ENCODE measurements around the gene ALDH1L1. TPM values are rescaled to one million over a fixed set of nuclear protein-coding genes. Genes with fewer than 3 reads are reported as not detected.
A peak's percentile ranks its signal among the peaks of the same experiment; 100 is the strongest.

Gene ALDH1L1
- total and polyA plus RNA-seq, 2 of the 8 experiments (the other 6 are each of a cell fraction or from before 2014, with no cell fraction given) = 0.98 to 1.6 TPM

- Histone ChIP-seq H4K20me1 (replicated peaks in 1 of 2; ENCODE audit: control insufficient read depth in 1 of 2, insufficient read depth in 2 of 2, low read length in 2 of 2) (no peaks in the 10 kb centered on the region), H3K4me2 (ENCODE audit: insufficient read depth in 1 of 2, low read depth in 2 of 2, low read length in 2 of 2) (peak overlapping the region; percentile 82 to 98), H3K23me2 (ENCODE audit: low read depth, low read length) (peaks cover 15% of the 10 kb centered on the region; the same call in 1 of the 2 replicates), H2BK15ac (ENCODE audit: low read length) (no peak overlapping the region), H3K4me1 (replicated peaks in 1 of 4; ENCODE audit: control insufficient read depth in 3 of 4, insufficient read depth in 4 of 4, low read length in 3 of 4) (peaks cover 0 to 3% (median 0%) of the 10 kb centered on the region in 4 experiments; a peak in 1 of 7 replicates), H4K8ac (ENCODE audit: extremely low read depth, insufficient read depth, low read length) (no peak overlapping the region), H3K36me3 (ENCODE audit: control insufficient read depth in 2 of 4, insufficient read depth in 4 of 4, low read length in 3 of 4) (no peaks in the 10 kb centered on the region), H4K5ac (ENCODE audit: insufficient read length, low read depth, low read length) (no peak overlapping the region), H2BK12ac (ENCODE audit: low read depth, low read length) (no peak overlapping the region), H3K79me1 (ENCODE audit: low read depth, low read length) (no peaks in the 10 kb centered on the region), H3K14ac (ENCODE audit: insufficient read length) (no peak overlapping the region), H3K4me3 (ENCODE audit: extremely low read depth in 1 of 4, insufficient read depth in 2 of 4, low read depth in 3 of 4, low read length in 4 of 4) (peak overlapping the region; percentile 35 to 85 (median 56)), H3K56ac (replicated peaks; ENCODE audit: insufficient read length, low read depth, low read length) (peak overlapping the region; percentile 7), H3K23ac (ENCODE audit: insufficient read length) (no peak overlapping the region), H3K9ac (replicated peaks in 1 of 4; ENCODE audit: extremely low read depth in 1 of 4, low read depth in 3 of 4, low read length in 3 of 4) (peak overlapping the region in 1 of 4 experiments; percentile 15; a peak in 1 of 7 replicates), H2AK5ac (ENCODE audit: low read depth, low read length) (no peak overlapping the region), H2BK5ac (ENCODE audit: low read depth, low read length) (no peak overlapping the region), H3K9me3 (ENCODE audit: insufficient read depth in 2 of 2, low read depth in 1 of 2, low read length in 1 of 2) (no peaks in the 10 kb centered on the region), H2BK120ac (replicated peaks; ENCODE audit: low read depth, low read length) (no peak overlapping the region), H3K18ac (ENCODE audit: extremely low read depth, low read length) (no peak overlapping the region), H3K27ac (ENCODE audit: low read depth, low read length) (no peak overlapping the region), H3K4ac (replicated peaks; ENCODE audit: insufficient read length, low read depth, low read length) (no peak overlapping the region), H2AFZ (ENCODE audit: low read length) (0 out of 2 replicates have a peak overlapping the region, but pooled peaks have one; percentile 23), H3K79me2 (ENCODE audit: control insufficient read depth in 1 of 2, insufficient read depth in 2 of 2, low read length in 2 of 2) (no peaks in the 10 kb centered on the region), H4K91ac (replicated peaks; ENCODE audit: insufficient read length, low read length) (no peak overlapping the region), H3K27me3 (replicated peaks in 1 of 4; ENCODE audit: control insufficient read depth in 3 of 4, extremely low read depth in 1 of 4, insufficient read depth in 3 of 4, low read length in 3 of 4) (peaks cover 2 to 34% (median 25%) of the 10 kb centered on the region in 4 experiments), H2BK20ac (ENCODE audit: low read length) (no peak overlapping the region)
- peak in 1 of 2 experiments; percentile 82 for DNase-seq (ENCODE audit: low read depth in 1 of 2, low spot score in 2 of 2)
- ChIA-PET CTCF (ENCODE audit: partially characterized antibody) (interaction anchor here (0.6 to 5.9 kb wide), 7 partner anchors 18 to 208 kb away, joined by 3 to 35 read pairs (median 4); no protein-coding TSS in a partner anchor), POLR2A (ENCODE audit: partially characterized antibody) (interaction anchor here (0.9 to 1.5 kb wide), 3 partner anchors 9 to 178 kb away, joined by 3 read pairs; no protein-coding TSS in a partner anchor)
- TF ChIP-seq MAX (IDR thresholded peaks at IDR 0.05) (peak; percentile 63; the same call in 1 of the 2 replicates), SIN3A (conservative IDR thresholded peaks at IDR 0.05 in 1 of 2, IDR thresholded peaks at IDR 0.05 in 1 of 2; ENCODE audit: low read depth in 1 of 2, low read length in 2 of 2) (0 out of 4 replicates have a peak, but pooled peaks of 1 of the 2 experiments have one; percentile 39), RXRA (IDR thresholded peaks at IDR 0.05; ENCODE audit: insufficient read depth, low read depth, low read length) (no peak), CBX5 (IDR thresholded peaks at IDR 0.05; ENCODE audit: low read depth, low read length) (no peak), E2F6 (IDR thresholded peaks at IDR 0.05) (peak; percentile 64; the same call in 1 of the 2 replicates), SP1 (IDR thresholded peaks at IDR 0.05; ENCODE audit: low read depth, low read length) (peak; percentile 71), SIRT6 (IDR thresholded peaks at IDR 0.05; ENCODE audit: low read length) (no peak), MAFK (IDR thresholded peaks at IDR 0.05; ENCODE audit: low read depth, low read length) (no peak), KDM1A (IDR thresholded peaks at IDR 0.05; ENCODE audit: borderline replicate concordance, low read length) (0 out of 2 replicates have a peak, but pooled peaks have one; percentile 18)
- WGBS, 2 experiments (ENCODE audit: extremely low coverage in 1 of 2, insufficient coverage in 1 of 2, insufficient read length in 1 of 2, insufficient replicate concordance in 2 of 2, low coverage in 1 of 2, low lambda C conversion rate in 2 of 2, missing lambda C conversion rate in 1 of 2) = 2% methylated on average over 35 of the region's 47 CpGs; no CpG with 5 or more reads in 1 of the 2 experiments
- FAIRE-seq = no peak
Measured at GRCh38 chr3:126179825-126180476, 435 bp downstream of the ALDH1L1 start.
